Neural cell (in vitro differentiated cells): ENCODE measurements around the gene CROCC2.

Experiments
- CTCF ChIP-seq: fragments of 450-650 bp; IDR thresholded peaks from 2 replicates; pipeline ENCODE4 v1.5.1; 2014; ENCODE audit warnings: antibody characterized with exemption, mild to moderate bottlenecking, moderate library complexity; ENCODE audit not compliant: poor library complexity, severe bottlenecking
- EP300 ChIP-seq: fragments of 450-650 bp; conservative IDR thresholded peaks from 2 replicates; pipeline ENCODE4 v1.6.1; 2014; ENCODE audit warnings: antibody characterized with exemption, mild to moderate bottlenecking, moderate library complexity; ENCODE audit not compliant: poor library complexity, severe bottlenecking
- MXI1 ChIP-seq: fragments of 450-650 bp; conservative IDR thresholded peaks from 2 replicates; pipeline ENCODE4 v1.6.1; 2014; ENCODE audit warnings: antibody characterized with exemption, mild to moderate bottlenecking; ENCODE audit not compliant: poor library complexity, severe bottlenecking
- POLR2AphosphoS5 ChIP-seq: IDR thresholded peaks from 2 replicates; pipeline ENCODE4 v1.6.1; 2012
- RAD21 ChIP-seq: fragments of 450-650 bp; conservative IDR thresholded peaks from 2 replicates; pipeline ENCODE4 v1.6.1; 2014; ENCODE audit warnings: antibody characterized with exemption, mild to moderate bottlenecking, moderate library complexity
- REST ChIP-seq: IDR thresholded peaks from 2 replicates; pipeline ENCODE4 v1.6.1; 2012; ENCODE audit warnings: borderline replicate concordance
- TAF1 ChIP-seq: IDR thresholded peaks from 2 replicates; pipeline ENCODE4 v1.6.1; 2012; ENCODE audit warnings: low read depth

- TF ChIP-seq REST: no peak
- TF ChIP-seq CTCF: no peak
- no peak for TF ChIP-seq TAF1
- TF ChIP-seq RAD21: no peak
- TF ChIP-seq POLR2AphosphoS5: no peak
- TF ChIP-seq EP300: no peak
- no peak for TF ChIP-seq MXI1
These were observed 15.8 kb downstream of the CROCC2 start for GRCh38 chr2:240921995-240922244.
